HG02852 (cell line): ENCODE measurements around the gene CYBA.

Experiments
- ATAC-seq: cut with Tn5 transposase; IDR thresholded peaks from one replicate; pipeline ENCODE4 v1.9.1; 2021; ENCODE audit warnings: mild to moderate bottlenecking, moderate library complexity; ENCODE audit not compliant: unreplicated experiment

Gene CYBA

DNA sequence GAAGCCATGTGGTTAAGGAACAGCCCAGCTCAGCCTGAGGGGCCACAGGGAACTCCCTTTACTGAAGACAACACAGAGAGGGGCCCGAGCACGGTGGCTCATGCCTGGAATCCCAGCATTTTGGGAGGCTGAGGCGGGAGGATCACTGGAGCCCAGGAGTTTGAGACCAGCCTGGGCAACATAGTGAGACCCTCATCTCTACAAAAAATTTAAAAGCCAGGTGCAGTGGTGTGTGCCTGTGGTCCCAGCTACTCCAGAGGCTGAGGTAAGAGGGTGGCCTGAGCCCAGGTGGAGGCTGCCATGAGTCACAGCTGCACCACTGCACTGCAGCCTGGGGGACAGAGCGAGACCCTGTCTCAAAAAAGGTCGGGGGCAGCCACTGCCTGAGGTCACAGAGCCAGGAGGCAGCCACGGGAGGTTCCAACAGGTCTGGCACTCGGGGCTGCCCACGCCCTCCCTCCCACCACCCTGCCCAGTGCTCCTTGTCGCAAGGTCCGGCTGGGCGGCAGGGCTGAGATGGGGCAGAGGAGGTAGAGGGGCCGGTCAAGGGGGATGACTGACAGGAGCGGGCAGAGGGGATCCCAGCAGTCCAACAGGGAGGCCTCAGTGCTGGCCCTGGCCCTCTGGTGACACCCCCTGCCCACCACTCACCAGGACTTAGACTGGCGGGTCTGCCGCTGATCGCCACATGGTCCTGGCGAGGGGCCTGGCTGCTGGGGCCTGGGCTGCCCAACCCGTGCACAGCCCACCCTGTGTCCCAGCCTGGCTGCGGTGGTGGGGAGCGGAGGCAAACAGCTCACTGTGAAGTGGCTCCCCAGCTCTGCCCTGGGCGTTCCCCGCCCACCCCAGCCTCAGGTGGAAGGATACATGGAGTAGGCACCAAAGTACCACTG lies 3.4 kb downstream of the CYBA start:
- ATAC-seq: no peak

GRCh38 chr16:88646345-88647034 lies 4.4 kb downstream of the CYBA start:
- ATAC-seq: no peak

DNA sequence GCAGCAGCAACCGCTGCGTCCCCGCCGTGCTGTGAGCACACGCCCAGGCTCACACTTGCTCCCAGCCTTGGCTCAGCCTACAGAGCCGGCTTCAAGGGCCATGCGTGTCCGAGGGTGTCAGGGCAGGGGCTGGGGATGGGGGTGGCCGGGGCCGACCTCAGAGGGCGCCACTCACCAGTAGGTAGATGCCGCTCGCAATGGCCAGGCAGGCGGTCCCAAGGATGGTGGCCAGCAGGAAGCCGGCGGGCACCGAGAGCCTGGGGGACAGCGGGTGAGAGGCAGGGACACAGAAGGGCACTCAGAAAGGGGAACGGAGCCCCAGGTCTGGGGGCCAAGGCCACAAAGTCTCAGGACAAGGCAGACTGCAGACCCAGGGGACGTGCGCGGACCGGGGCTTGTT lies 4.9 kb downstream of the CYBA start:
- ATAC-seq: no peak

DNA sequence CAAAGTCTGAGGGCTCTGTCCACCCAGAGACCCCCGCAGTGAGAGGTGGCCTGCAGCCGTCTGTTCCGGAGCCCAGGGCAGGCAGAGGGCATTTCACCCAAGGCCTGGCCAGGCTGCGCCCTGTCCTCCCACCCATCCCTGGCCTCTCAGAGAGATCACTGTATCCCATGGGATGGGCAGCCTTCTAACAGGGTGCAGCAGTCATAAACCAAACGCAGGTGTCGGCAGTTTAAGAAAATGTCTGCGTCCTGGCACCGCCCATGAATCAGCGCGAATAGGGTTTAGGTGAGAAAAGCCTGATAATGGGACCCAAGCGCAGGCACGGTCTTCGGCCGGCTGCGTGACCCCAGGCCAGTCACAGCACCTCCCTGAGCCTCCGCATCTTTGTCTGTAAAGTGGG lies 5.4 kb downstream of the CYBA start:
- no peak for ATAC-seq

DNA sequence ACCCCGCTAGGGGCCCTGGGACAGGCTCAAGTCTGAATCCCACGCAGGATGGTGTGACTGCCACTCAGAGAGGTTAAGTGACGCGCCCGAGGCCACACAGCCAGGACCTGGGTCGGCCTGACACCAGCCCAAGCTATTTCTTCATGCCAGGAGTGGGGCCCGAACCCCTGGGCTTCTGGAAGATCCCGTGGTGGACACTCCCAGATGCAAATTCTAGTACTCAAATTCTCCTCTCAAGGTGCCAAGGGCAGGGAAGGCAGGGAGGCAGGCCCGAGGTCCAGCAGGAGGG lies 7.3 kb downstream of the CYBA start:
- ATAC-seq: no peak

GRCh38 chr16:88642881-88643643 lies 7.8 kb downstream of the CYBA start:
- no peak for ATAC-seq

DNA sequence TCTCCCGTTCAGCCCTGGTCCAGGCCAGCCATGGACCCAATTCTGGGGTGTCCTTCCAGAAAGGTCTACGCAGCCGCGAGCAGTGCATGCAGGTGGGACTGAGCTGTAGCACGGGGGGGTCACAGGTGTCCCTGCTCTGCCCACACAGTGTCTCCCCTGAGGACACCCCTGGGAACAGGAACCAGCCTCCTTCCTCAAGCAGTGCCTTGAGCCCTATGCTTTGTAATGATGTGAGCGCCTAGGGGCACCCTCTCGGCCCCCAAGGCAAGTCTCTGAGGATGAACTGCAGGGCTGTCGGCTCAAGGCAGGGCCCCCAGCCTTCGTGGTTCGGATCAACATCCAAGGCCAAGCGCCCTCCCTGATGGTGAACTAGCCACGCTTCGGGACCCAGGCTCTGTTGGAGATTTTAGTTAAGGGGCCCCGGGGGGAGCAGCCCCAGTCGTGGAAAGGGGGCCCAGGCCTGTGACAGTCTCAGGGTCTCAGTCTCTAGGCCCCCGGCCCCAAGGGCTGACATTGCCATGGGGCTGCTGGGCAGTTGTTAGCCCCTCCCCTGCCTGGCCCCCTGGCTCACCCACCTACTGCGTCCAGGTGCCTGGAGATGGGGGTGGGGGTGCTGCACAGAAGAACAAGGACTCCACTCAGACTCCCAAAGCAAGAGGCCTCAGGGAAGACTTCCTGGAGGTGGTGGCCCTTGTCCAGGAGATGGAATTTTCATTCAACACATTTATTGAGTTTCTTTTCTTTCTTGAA lies 10.2 kb downstream of the CYBA start:
- no peak for ATAC-seq

GRCh38 chr16:88640039-88640495 lies 10.8 kb downstream of the CYBA start:
- no peak for ATAC-seq

DNA sequence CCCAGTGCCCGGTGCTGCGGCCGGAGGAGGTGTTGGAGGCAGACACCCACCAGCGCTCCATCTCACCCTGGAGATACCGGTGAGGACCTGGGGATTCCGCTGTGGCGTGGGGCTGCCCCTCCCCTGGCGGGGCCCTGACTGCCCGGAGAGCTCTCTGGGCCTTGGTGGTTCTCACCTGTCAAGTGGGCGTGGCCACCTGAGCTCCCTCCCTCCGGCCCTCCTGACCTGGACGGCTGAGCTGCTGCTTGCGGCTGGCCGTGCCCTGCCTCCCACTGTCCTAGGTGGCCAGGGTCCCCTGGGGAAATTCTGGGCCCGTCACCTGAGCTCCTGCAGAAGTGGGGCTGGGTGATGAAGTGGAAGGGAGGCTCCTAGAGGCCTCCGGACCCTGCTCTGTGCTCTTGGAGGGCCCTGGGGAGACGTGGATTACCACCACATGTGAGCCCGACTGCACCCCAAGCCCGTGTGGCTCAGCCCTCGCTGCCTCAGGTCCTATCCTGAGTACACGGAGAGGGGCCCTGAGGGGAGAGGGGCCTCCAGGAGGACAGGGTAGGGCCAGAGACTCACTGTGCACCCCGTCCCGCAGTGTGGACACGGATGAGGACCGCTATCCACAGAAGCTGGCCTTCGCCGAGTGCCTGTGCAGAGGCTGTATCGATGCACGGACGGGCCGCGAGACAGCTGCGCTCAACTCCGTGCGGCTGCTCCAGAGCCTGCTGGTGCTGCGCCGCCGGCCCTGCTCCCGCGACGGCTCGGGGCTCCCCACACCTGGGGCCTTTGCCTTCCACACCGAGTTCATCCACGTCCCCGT lies 11.4 kb downstream of the CYBA start:
- no peak for ATAC-seq

- ATAC-seq: no peak
Observed at GRCh38 chr16:88638323-88639230, 12.3 kb downstream of the CYBA start, which contains the start of gene IL17C. TSS of gene IL17C (plus strand) at chr16:88638572. CDS start at chr16:88638642, 70 bp downstream.

DNA sequence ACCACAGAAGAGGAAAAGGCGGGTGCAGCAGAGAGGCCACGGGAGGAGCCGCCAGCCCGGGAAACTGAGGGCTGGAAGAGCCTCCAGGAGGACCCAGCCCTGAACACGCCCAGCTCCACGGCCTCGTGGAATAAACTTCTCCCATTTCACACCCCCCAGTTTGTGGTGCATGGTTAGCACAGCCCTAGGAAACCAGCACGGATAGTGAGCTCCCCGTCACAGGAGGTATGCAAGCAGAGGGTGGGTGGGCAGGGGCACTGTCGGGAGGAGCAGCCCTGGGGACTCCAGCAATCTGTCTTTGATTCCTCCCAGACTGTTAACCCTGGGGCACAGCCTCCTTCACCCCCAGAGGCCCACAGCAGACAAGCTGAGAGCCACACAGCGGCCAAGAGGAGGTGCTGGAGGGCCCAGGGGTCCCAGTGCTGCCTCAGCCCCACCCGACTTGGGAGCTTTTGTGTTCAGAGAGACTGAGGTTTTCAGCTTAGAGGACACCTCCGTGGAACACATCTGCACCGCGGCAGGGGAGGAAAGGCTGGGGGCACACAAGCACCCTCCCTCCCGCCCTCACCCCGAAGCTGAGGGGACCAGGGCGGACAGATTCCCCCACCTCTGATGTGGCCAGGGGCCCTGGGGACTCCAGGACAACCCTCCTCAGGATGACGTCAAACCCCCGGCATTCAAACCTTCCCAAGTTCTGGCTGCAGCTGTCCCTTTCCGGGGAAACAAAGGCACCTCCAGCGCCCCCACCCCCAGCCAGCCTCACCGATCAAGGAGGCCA lies 14.2 kb downstream of the CYBA start:
- no peak for ATAC-seq

DNA sequence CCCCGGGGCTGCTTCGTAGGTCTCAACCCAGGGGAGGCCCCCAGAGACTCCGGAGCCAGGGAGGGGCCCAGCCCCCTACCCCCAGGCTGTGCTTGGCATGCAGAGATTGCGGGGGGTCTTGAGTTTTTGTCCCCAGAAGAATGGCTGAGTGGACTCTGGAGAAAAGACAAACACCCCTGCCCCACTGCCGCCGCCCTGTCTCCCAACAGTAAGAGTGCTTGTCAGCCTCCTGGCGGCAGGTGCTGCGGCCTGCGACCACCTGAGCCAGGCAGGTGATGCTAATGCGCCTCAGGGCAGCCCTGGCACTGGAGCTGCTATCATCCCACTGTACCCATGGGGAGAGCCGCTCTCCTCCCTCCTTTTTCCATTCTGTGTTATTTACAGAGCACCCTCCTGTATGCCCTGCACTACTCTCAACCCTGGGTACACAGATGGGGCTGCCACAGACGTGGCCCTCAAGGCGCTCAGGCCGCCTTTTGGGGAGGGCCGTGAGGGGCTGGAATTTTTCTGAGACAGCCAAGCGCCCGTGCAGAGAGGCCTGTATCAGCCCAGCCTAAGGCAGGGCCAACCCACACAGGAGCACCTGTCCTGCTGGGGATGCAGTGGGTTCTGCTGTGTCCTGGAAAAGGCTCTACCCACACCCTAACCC lies 15.1 kb downstream of the CYBA start:
- ATAC-seq: no peak

DNA sequence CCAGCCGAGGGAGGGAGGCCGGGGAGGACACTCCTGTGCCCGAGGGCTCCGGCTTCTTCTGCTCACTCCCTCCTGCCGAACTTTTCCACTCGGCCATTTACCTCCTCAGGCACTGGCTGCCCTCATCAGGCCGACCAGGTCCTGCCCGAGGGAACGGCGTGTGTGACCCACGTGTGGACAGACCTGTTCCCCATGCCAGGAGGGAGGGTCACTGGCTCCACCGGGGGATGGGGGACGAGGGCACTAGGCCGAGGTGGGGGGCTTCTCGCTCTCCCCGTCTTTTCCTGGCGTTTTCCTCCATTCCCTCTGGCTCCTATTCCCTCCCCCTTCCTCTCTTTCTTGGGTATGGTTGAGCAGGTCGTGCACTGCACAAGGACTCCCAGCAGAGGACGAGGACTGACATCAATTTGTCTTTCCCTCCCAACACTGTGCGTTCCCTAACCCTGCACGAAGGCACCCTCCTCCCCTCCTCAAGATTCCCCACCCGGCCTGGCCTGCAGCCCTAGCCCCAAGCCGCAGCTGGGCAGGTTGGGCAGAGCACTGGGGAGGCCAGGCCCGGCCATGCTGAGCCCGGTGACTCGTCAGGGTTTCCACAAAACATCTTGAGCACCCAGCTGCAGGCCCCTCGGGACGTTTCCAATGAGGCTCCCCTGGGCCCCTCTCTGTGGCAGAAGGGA lies 15.7 kb downstream of the CYBA start:
- no peak for ATAC-seq

GRCh38 chr16:88634141-88634993 lies 16.5 kb downstream of the CYBA start:
- peak; percentile 38 for ATAC-seq

GRCh38 chr16:88633684-88634140 lies 17.1 kb downstream of the CYBA start:
- peak; percentile 24 for ATAC-seq

- no peak for ATAC-seq
Observed at GRCh38 chr16:88632587-88632930, 18.3 kb downstream of the CYBA start.
